NCI-H226 (cell line): ENCODE data around the gene CNTNAP2.

ENCODE experiments used
- DNase-seq: peaks from one replicate; pipeline ENCODE4 v3.0.0-alpha.2; 2015

CNTNAP2 gene

DNA sequence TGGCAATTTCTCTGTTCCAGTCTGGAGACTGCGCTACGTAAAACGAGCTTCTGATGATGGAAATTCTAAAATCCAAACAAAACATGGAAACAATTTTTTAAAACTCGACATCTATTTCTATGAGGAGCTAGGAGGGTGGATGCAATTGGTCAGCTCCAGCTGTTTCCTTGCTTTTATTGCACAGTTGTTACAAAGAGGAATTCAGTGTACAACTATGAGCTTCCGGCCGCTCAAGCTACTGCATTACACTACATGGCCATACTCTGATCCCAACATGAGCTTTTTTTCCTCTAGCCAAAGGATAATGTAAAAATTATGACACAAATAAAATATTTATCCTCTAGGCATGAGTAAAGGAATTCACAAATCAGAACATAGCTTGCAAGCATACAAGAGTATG lies 2070.9 kb downstream of the CNTNAP2 start:
- no peak for DNase-seq

DNA sequence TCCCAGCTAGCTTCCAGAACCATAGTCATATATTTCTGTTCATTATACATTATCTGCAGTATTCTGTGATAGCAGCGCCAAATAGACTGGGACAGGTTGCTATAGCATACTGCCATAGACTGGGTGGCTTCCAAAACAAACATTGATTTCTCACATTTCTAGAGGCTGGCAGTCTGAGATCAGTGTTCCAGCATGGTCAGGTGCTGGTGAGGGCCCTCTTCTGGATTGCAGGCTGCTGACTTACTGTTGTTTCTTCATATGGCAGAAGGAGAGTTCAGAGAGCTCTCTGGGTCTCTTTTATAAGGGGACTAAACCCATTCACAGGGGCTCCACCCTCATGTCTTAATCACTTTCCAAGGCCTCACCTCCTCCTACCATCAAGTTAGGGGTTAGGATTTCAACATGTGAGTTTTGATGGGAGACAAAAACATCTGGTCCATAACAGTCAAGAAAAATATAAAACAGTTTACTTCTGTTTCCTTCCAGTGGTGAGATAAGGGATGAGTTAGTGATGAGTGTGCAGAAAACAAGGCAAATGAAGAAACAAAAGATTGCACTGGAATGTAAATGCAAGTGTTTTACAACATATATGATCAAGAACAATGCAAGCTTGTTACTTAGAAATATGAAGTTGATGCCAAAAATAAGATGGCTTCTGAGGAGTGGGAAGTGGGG lies 2074.9 kb downstream of the CNTNAP2 start:
- DNase-seq: no peak

GRCh38 chr7:148192491-148192890 lies 2075.9 kb downstream of the CNTNAP2 start:
- DNase-seq: no peak

GRCh38 chr7:148201992-148202391 lies 2085.4 kb downstream of the CNTNAP2 start:
- no peak for DNase-seq

- DNase-seq: no peak
Observed at GRCh38 chr7:148204639-148205304, 2088.2 kb downstream of the CNTNAP2 start.

DNA sequence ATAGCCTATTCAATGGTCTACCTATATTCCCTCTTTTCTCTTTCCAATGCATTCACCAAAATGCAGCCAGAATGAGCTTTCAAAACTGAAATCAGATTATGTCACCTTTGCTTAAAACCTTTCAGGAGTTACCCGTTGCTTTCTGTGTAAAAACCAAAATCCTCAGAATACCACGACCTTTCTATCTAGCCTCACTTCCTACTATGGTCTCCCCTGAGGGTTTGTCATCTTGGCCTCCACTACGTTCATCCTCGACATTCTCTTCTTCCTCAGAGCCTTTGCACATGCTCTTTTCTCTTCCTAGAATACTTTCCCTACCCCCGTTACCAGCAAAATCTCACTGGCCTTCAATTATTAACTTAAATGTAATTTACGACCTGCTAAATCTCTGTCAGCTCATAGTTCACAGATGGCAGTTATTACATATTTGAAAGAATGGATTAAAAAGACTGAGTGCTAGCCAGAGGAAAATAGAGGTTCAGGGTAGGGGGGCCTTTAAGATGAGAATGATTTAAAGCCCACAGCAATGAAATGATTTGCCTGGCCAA lies 2093.1 kb downstream of the CNTNAP2 start:
- no peak for DNase-seq

DNA sequence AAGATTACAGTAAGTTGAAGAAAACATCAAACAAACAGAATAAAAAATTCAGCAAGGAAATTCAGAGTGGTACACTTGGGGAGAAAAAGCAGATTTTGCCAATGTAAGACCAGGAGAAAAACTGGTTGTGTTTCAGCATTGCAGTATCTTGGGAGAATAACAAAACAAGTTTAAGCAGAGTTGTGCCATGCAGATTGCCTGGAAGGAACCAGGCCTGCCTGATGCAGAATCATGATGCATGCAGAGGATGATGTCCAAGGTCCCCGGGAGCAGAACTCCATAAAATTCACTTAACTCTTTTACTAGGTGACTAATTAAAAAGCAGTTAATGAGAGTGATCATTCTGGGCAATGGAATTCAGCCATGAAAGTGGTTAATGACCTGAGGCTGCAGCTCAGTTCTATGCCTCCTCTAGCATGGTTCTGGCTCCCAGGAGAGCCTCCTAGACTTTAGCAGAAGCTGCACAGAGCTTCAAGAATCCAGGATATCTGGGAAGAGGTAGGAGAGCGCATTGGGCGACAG lies 2094.3 kb downstream of the CNTNAP2 start:
- DNase-seq: no peak

DNA sequence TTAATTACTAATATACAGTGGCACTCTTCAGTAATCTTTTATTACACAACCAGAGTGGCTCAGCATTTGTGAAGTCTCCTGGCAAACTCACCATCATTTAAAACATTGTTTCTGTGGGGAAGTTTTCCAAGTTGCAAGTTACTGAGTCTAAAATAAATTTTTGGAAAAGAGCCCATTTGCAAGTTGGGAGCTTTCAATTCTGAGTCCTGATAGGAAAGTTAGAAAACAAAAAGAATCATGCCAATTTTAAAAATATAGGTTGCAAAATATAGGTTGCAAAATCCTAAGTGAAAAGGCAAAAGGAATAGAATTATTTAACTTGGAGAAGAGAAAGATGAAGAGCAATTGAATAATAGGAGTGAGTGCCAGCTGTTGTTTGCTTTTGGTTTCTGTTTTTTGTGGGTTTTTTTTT lies 2095.1 kb downstream of the CNTNAP2 start:
- no peak for DNase-seq

GRCh38 chr7:148212731-148213130 lies 2096.1 kb downstream of the CNTNAP2 start:
- no peak for DNase-seq

DNA sequence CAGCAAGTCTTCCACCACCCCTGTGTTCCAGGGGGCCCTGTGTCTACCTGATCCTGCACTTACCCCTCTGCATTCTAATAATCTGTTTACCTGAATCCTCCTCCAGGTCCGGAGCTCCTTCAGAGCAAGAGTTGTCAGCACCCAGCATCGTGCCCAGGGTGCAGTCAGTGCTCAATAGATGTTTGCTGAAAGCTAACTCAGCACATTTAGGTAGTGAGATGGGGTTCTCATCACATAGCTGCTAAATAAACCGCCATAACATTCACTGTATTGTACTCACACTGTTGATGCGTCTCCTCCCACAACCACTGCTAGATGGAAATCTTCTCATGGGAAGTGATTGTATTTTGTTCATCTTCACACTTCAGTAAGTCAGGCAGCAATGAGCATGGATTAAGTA lies 2097.5 kb downstream of the CNTNAP2 start:
- DNase-seq: no peak

GRCh38 chr7:148218603-148219002 lies 2102.0 kb downstream of the CNTNAP2 start:
- DNase-seq: no peak

DNA sequence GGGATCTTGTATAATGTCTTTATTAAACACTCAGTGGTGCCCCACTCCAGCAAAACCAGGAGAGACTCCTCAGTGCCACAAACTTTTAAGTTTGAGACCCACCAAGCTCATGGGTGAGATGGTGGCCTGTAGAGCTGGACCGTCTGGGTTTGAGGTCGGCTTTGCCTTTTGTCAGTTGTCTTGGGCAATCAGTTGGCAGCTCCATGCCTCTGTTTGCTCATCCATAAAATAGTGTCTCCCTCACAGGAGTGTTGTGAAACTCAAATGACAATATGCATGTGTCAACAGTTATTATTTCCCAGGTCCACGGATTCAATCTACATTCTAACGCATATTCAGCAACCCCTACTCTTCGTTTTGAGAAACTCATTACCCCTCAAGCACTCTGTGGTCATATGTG lies 2106.1 kb downstream of the CNTNAP2 start:
- DNase-seq: no peak

DNA sequence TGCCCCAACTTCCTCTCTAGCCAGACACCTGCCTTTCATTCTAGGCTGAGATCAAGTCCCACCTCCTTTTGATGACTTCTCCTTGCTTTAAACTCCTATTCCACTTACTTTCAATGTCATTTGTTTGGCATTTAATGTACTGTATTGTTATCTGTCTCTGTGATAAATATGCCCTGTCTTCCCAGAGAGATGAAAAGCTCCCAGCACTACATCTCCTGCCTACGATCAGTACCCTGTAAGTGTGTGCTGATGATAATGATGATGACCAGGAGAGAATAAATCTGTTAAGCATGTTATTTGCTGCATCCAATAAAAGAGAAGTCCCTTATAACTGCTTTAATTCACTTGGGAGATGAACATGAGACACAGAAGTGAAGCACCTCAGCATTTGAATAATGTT lies 2106.6 kb downstream of the CNTNAP2 start:
- DNase-seq: no peak

GRCh38 chr7:148223738-148224137 lies 2107.1 kb downstream of the CNTNAP2 start:
- no peak for DNase-seq

DNA sequence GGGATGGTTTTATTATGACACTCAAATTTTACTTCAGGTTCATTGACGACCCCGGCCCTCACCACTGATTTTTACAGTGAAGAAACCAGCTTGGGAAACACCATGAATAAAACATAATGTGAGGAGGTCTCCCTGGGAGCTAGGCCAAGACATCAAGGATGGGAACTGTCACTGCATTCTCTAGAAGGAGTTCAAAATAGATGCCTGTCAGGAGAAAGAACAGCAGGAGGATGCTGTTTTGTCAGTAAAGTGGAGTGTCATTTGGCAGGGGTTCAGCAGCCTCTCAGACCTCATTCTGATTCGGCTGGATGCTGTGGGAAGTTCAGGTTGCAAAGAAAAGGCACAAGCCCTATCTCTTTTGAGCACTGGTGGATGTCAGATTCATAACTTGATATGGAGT lies 2113.7 kb downstream of the CNTNAP2 start:
- DNase-seq: no peak

GRCh38 chr7:148230883-148231282 lies 2114.3 kb downstream of the CNTNAP2 start:
- no peak for DNase-seq

DNA sequence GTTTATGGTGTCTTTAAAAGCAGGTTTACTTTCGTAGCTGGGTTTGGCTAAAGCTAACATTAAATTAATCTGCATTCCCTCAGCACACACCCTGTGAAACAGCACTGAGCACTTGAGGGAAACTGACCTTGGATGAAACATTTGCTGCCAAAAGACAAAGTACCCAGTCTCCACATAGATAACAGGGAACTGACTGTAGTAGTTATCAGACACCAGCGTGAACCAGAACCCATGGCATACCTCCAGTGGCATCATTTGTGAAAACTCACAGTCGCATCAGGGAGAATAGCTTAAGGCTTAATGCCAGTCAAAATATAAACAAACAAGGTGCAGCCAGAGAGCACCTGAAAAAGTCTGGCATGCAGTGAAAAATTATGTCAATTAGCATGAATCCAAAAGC lies 2116.2 kb downstream of the CNTNAP2 start:
- no peak for DNase-seq

DNA sequence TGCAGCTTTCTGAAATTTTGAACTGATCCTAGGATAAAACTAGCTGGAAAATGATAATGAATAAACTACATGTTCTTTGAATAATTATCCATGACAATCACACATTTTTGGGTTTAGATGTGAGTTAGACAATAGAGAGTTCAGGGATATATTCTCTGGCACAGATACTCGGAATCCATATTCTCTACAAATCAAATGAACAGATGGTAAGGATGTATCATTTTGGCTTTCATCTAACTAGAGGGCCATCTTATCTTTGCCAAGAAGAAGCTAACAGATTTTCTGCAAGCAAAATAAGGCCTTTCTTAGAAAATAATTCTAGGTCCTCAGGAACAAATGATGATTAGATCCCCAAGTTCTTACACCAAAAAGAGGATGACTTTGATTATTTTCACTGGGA lies 2118.1 kb downstream of the CNTNAP2 start:
- no peak for DNase-seq

DNA sequence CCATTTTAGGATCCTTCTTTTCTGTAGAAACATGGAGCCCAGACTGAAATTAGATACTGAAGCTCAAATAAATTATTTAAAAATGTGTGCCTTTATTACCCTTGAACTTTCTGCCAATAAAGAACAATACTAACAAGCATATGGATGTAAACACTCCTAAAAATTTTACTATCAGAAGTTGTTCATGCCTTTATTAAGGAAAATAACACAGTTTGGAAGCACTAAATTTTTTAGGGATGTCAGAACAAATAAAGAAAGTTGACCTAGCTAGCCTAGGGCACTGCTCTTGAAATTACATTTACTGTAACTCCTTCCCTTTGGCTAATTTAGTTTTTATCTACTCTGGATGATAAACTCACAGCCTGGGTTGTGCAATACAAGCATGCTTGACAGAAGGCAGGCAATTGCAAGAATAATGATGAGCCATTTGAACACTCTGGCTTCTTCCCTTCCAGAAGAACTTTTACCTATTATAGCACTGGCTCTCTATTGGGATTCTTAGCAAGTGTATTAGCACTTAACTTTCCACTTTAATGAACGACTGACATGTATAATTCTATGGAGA lies 2122.2 kb downstream of the CNTNAP2 start:
- no peak for DNase-seq

- DNase-seq: no peak
Observed at GRCh38 chr7:148241700-148242293, 2125.2 kb downstream of the CNTNAP2 start.

DNA sequence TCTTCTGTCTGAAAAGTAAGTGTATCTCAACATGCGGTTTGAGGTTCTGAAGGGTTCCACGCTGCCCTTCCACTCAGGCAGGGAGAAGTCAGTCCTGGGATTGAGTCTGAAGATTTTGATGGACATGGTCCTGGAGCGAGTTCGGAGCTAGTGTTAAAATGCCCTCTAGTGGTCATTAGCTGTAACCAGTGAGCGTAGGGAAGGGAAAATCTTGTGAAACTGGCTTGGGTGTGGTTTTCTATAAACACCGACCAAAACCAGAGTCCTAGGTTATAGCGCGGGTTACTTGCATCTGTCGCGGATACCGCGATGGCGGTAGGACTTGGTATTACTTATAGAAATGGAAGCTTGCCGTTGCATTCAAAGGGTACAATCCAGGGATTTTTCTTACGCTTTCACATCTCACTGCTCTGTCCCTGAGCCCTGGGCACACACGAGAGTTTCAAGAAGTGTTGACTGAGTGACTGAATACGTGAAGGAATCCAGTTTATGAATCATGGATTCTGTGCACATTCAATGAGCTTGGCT lies 2125.8 kb downstream of the CNTNAP2 start:
- DNase-seq: no peak

- no peak for DNase-seq
Observed at GRCh38 chr7:148245381-148245780, 2128.8 kb downstream of the CNTNAP2 start.

- no peak for DNase-seq
Observed at GRCh38 chr7:148253629-148254028, 2137.0 kb downstream of the CNTNAP2 start.
